ENCODE data around the gene COL16A1.

- TF ChIP-seq CTCF (IDR thresholded peaks at IDR 0.05) = no peak
- TF ChIP-seq POLR2A (IDR thresholded peaks at IDR 0.05) = no peak
- TF ChIP-seq POLR2AphosphoS5 (IDR thresholded peaks at IDR 0.05) = no peak
- no peak for TF ChIP-seq EP300 (IDR thresholded peaks at IDR 0.05; ENCODE audit: low read depth)
Observed at GRCh38 chr1:31681415-31681814, 22.4 kb downstream of the COL16A1 start.

All from transverse colon (tissue), 4 donors.